GM18498 (cell line): ENCODE results near the gene PRKCE.

Source experiments
- ATAC-seq: cut with Tn5 transposase; IDR thresholded peaks from one replicate; pipeline ENCODE4 v1.9.1; 2021; ENCODE audit warnings: mild to moderate bottlenecking, moderate library complexity; ENCODE audit not compliant: unreplicated experiment

PRKCE gene

GRCh38 chr2:45802499-45803138 lies 151.1 kb downstream of the PRKCE start:
- no peak for ATAC-seq

DNA sequence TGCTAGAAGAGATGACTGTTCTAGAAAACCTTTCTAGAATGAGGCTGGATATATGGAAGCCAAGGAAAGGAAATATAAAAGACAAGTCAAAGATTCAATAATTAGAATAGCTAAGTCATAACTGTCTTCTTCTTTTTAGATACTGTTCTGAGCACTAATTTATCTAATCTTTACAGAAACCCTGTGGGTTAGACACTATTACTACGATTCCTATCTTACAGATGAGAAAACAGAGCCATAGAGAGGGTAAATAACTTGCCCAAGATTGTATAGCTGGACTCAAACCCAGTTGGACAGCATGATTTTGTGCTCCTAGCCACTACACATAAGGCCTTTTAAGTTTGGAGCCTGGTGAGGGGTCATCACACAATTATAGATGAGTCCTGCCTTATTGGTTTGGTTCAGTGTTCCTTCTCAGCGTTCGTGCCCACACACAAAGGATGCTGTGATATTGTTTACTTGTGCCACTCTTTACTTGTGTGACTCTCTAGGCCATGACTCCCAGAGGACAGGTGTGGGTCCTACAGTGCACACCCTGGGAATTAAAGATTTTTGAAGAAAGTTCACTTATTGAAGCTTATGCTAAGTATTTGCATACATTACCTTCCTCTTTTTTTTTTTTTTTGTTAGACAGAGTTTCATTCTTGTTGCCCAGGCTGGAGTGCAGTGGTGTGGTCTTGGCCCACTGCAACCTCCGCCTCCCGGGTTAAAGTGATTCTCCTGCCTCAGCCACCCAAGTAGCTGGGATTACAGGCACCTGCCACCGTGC lies 153.7 kb downstream of the PRKCE start:
- ATAC-seq: no peak

DNA sequence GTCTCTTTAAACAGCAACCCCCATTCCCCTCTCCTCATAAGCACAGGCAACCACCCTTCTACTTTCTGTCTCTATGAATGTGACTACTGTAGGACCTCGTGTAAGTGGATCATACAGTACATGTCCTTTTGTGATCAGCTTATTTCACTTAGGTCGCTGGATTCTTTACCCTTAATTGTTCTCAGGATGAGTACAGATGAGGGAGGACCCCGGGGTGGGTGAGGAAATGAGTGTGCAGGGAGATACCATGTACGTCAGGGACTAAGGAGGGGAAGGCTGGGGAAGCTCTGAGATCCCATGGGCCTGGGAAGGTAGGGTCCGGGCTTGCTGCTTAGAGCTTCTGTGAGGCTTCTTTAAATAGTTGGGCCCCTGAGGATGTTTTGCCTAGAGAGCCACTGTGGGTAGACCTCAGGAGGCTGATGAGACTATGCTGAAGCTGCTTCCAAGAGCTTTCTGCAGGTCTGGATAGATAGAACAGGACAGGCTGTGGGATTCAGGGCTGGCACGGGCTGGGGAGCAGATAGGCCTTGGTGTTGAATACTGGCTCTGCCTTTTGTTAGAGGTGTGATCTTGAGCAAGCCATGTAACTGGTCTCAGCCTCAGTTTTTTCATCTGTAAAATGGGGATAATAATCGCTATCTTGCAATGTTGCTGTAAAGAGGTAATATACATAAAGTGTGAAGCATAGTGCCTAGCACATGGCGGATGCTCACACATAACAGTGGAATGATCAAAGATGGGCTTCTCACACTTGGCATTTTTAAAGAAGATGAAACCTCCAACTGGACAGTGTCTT lies 155.3 kb downstream of the PRKCE start:
- no peak for ATAC-seq

DNA sequence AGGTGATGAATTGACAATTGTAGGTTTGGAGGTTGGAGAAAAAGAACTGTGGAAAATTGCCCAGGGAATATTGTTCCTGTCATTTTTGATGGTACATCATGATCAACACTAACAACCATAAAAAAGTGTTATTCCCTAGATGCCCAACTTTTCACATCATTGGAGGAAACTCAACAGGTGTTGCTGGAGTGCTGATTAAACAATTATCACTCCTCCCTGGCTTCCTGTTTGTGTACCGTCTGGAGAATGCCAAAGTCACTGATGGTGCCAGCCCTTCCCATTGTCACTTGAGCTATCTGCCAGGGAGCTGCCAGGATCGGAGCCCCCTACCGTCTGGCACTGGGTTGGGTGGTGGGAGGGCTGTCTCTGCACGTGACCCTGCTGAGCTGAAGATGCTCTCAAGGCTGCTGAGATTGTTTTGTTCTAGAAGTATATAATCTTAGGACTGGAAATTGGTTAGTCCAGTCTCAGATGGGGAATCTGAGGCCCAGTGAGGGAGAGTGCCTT lies 156.9 kb downstream of the PRKCE start:
- ATAC-seq: no peak

GRCh38 chr2:45809205-45809604 lies 157.7 kb downstream of the PRKCE start:
- no peak for ATAC-seq

GRCh38 chr2:45812011-45812500 lies 160.6 kb downstream of the PRKCE start:
- no peak for ATAC-seq

- no peak for ATAC-seq
Observed at GRCh38 chr2:45813003-45813941, 161.8 kb downstream of the PRKCE start.

DNA sequence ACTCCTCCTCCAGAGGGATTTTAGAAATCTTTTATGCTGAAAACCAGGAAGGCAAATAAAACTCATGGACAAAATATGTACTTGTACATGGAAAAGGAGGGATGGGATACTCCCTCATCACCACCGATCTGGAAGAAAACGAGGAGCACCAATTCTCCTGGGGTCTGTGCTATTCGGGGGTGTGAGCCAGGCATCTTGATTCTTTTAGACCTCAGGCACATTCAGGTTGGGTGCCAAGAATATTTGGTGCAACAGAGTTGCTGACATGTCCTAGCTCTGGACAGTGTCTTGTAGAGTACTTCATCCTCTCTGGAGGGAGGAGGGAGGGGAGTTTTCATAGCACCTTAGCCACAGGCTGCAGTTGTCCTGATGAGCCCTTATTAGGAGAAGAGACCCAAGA lies 163.0 kb downstream of the PRKCE start:
- no peak for ATAC-seq

GRCh38 chr2:45814951-45815621 lies 163.6 kb downstream of the PRKCE start:
- no peak for ATAC-seq

- no peak for ATAC-seq
Observed at GRCh38 chr2:45816272-45816671, 164.8 kb downstream of the PRKCE start.

DNA sequence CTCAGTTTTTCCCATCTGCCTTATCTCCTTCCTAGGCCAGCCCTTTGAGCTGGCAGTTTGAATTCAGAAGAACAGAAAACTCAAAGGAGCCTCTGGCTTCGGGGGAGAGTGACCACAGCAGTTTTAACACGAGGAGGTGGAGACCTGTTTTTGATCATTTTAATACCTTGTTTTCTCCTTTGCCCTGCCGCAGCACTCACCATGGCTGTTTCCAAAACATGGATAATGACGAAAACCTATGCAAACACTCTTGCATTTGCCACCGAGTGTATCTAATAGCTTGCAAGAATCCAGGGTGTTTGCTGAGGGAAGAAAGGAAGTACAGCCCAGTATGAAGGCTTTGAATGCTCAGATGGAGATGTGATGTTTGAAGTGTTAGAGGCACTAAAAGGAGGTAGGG lies 167.1 kb downstream of the PRKCE start:
- ATAC-seq: no peak

DNA sequence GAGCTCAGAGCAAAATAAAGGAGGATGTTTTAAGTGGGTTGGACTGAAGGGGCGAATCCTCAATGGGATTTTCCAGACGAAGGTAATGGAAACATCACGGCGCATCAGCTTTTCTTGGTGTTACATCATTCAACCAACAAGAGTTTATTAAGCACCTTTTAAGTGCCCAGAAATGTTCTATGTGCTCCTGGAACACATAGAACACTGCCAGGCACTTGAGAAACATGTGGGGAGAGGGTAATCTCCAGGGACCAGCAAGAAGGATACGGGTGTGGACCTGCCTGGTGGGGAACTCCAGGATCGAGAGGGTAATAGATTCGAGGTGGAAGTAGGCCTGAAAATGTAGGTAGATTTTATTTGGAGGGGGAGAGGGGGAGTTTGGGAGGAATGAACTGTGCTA lies 168.6 kb downstream of the PRKCE start:
- no peak for ATAC-seq

DNA sequence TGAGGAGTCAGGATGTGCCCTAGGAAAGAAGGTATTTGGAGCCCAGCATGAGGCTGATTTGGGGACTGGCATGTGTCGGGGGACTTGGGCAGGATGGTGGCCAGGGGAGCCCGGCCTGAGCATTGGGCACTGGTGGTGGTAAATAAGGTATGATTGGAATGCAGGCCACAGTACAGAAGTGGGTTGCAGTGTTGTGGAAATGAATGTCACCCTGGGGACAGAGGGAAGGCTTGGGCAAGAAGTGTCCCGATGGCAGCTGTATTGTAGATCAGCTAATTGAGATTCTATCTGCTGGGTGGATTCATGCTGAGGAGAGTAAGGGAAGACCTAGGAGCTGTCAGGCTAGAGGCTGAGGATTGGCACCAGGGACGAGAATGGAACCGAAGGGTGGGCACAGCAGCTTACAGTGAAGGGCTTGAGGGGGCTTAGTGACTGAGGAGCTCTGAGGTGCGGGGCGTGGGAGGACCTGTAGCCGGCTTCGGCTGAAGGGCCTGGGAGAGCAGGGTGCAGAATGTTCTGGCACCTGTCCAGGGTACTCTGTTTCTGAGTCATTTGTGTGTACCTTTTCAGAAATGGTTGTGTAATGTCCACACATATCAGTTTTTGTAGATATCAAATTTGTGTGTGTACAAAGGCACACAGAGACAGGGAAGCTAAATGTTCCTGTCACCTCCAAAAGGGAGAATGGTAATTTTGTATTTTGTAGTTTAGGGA lies 170.2 kb downstream of the PRKCE start:
- no peak for ATAC-seq

GRCh38 chr2:45822272-45822630 lies 170.8 kb downstream of the PRKCE start:
- no peak for ATAC-seq

DNA sequence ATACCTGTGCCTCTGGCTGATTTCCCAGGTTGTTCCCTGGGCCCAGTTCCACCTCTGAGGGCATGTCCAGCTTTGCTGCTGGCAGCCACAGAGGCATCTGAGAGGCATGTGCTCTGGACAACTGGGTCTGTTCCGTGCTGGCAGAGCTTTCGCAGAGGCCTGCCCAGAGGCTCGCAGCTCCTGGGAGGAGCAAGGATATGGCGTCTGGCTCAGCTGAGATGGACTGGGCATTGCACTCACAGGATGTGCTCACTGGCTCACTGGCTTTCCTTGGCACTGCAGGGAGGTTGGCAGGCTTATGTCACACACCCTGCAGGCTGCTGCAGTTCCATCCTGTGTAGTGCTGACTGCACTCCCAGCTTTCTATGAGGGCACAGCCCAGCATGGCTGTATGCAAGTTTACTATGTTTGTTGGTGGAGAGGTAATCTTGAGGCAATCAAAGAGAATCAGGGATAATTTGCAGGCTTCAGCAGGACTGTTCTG lies 172.3 kb downstream of the PRKCE start:
- no peak for ATAC-seq

GRCh38 chr2:45825001-45825651 lies 173.7 kb downstream of the PRKCE start:
- ATAC-seq: no peak

DNA sequence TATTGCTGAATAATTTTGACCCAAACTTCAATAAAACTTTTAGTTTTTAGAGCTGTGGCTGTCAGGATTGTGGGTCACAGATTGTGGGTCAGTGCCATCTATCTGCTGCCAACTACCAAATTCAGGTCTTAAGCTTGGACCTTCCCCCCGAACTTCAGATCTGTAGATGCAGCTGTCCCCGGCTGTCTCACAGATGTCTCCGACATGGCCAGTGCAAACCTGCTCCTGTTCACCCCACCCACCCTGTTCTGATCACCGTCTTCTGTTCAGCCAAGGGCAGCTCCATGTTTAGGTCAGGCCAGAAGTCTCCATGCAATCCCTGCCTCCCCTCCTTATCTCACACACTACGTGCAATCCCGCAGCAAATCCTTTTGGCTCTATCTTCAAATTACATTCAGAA lies 175.0 kb downstream of the PRKCE start:
- ATAC-seq: no peak

- no peak for ATAC-seq
Observed at GRCh38 chr2:45826884-45827635, 175.6 kb downstream of the PRKCE start.
